Tibial nerve (tissue), 4 donors: ENCODE data around the gene CTNNA2. TPM values are rescaled to one million over a fixed set of nuclear protein-coding genes. Genes with fewer than 3 reads are reported as not detected.

Source experiments
- DNase-seq, 2 donors: peaks; one replicate each; pipeline ENCODE4 v3.0.0-alpha.2; 2019; ENCODE audit warnings: low spot score in 2 of 2
- H3K27ac ChIP-seq, 4 donors: fragments of 200-600 bp; sonication (generic) in 3 of 4; one replicate each; pipeline ENCODE4 v1.5.1; 2017 to 2019; ENCODE audit warnings: mild to moderate bottlenecking in 1 of 4
- H3K27me3 ChIP-seq, 2 donors: fragments of 200-600 bp; sonication (generic) in 1 of 2; one replicate each; pipeline versions ENCODE4 v1.5.1 to v1.6.0; 2017 to 2019
- H3K36me3 ChIP-seq, 3 donors: fragments of 200-600 bp; sonication (generic); one replicate each; pipeline ENCODE4 v1.5.1; 2018 to 2019
- H3K4me1 ChIP-seq, 4 donors: fragments of 200-600 bp; sonication (generic) in 3 of 4; one replicate each; pipeline ENCODE4 v1.5.1; 2017 to 2019
- H3K4me3 ChIP-seq, 4 donors: fragments of 200-600 bp; sonication (generic) in 3 of 4; one replicate each; pipeline ENCODE4 v1.5.1; 2017 to 2019; ENCODE audit warnings: mild to moderate bottlenecking in 1 of 4, moderate library complexity in 1 of 4
- H3K9me3 ChIP-seq, 4 donors: fragments of 200-600 bp; sonication (generic) in 3 of 4; one replicate each; pipeline ENCODE4 v1.5.1; 2017 to 2019
- CTCF ChIP-seq, 5 experiments: fragments of 200-600 bp in 3 of 5; fragments of 450-650 bp in 2 of 5; sonication (generic) in 3 of 5; IDR thresholded peaks; one replicate each; pipeline ENCODE4 v1.5.1; 2016 to 2019; ENCODE audit warnings: antibody characterized with exemption in 5 of 5, mild to moderate bottlenecking in 3 of 5, moderate library complexity in 2 of 5
- EP300 ChIP-seq, 2 donors: sonication (generic); formaldehyde crosslinking; IDR thresholded peaks; one replicate each; pipeline ENCODE4 v1.6.1; 2017; ENCODE audit warnings: antibody characterized with exemption in 2 of 2, mild to moderate bottlenecking in 1 of 2
- POLR2A ChIP-seq, 2 donors: fragments of 450-650 bp; IDR thresholded peaks; one replicate each; pipeline ENCODE4 v1.6.1; 2017; ENCODE audit warnings: antibody characterized with exemption in 2 of 2, mild to moderate bottlenecking in 2 of 2, moderate library complexity in 2 of 2
- WGBS, 2 donors: methylation state at CpG; one replicate each; pipeline ENCODE4 v1.1.5; 2018; 5-methylcytosine and 5-hydroxymethylcytosine counted together
- total RNA-seq, 4 donors: library from RNA; depleted of rRNA; stranded (reverse); fragments of >200 nt; gene quantifications; one replicate each; pipeline ENCODE4 v1.1.0, GENCODE V29; 2016

The CTNNA2 gene
- total RNA-seq, 4 donors from 2014 or later, result 0.39 to 3.3 (median 0.75) TPM

GRCh38 chr2:80117401-80117800 lies 604.5 kb downstream of the CTNNA2 start:
- TF ChIP-seq POLR2A (IDR thresholded peaks at IDR 0.05) (no peak), CTCF (IDR thresholded peaks at IDR 0.05) (no peak), EP300 (IDR thresholded peaks at IDR 0.05) (no peak)
- no peak overlapping the region for H3K27ac ChIP-seq

GRCh38 chr2:80120866-80121265 lies 608.0 kb downstream of the CTNNA2 start:
- Histone ChIP-seq H3K4me3 (no peak overlapping the region), H3K27ac (no peak overlapping the region), H3K27me3 (no peaks in the 10 kb centered on the region), H3K36me3 (no peaks in the 10 kb centered on the region), H3K9me3 (no peaks in the 10 kb centered on the region), H3K4me1 (no peaks in the 10 kb centered on the region)
- no peak for TF ChIP-seq POLR2A (IDR thresholded peaks at IDR 0.05)
- no peak for DNase-seq
- 90 to 92% methylated on average over 3 of the region's 3 CpGs for WGBS, 2 donors

More at GRCh38 chr2:80117401-80117800, 604.5 kb downstream of the CTNNA2 start:
- no peak for DNase-seq
- Histone ChIP-seq H3K4me1 (no peaks in the 10 kb centered on the region), H3K4me3 (no peak overlapping the region), H3K9me3 (no peaks in the 10 kb centered on the region), H3K36me3 (no peaks in the 10 kb centered on the region), H3K27me3 (no peaks in the 10 kb centered on the region)

GRCh38 chr2:80122675-80123074 lies 609.8 kb downstream of the CTNNA2 start:
- 84 to 93% methylated on average over 5 of the region's 5 CpGs for WGBS, 2 donors
- no peaks in the 10 kb centered on the region for H3K27me3 ChIP-seq
- no peaks in the 10 kb centered on the region for H3K36me3 ChIP-seq
- no peaks in the 10 kb centered on the region for H3K9me3 ChIP-seq
- no peak overlapping the region for H3K4me3 ChIP-seq
- no peak overlapping the region for H3K27ac ChIP-seq
- no peak for TF ChIP-seq POLR2A (IDR thresholded peaks at IDR 0.05)
- no peak for TF ChIP-seq CTCF (IDR thresholded peaks at IDR 0.05)
- TF ChIP-seq EP300 (IDR thresholded peaks at IDR 0.05), result no peak
- H3K4me1 ChIP-seq, result no peaks in the 10 kb centered on the region
- DNase-seq, result no peak

- TF ChIP-seq EP300 (IDR thresholded peaks at IDR 0.05), result no peak
- TF ChIP-seq CTCF (IDR thresholded peaks at IDR 0.05), result no peak
- no peak for TF ChIP-seq POLR2A (IDR thresholded peaks at IDR 0.05)
- H3K27ac ChIP-seq, result no peak overlapping the region
- no peaks in the 10 kb centered on the region for H3K9me3 ChIP-seq
- H3K27me3 ChIP-seq, result no peaks in the 10 kb centered on the region
- H3K4me3 ChIP-seq, result no peak overlapping the region
- WGBS, 2 donors, result 60 to 68% methylated on average over 3 of the region's 3 CpGs
- no peaks in the 10 kb centered on the region for H3K4me1 ChIP-seq
- DNase-seq, result no peak
- no peaks in the 10 kb centered on the region for H3K36me3 ChIP-seq
Observed at GRCh38 chr2:80126596-80127189, 613.8 kb downstream of the CTNNA2 start.

GRCh38 chr2:80128080-80128479 lies 615.2 kb downstream of the CTNNA2 start:
- Histone ChIP-seq H3K4me3 (no peak overlapping the region), H3K27me3 (no peaks in the 10 kb centered on the region), H3K9me3 (no peaks in the 10 kb centered on the region), H3K27ac (no peak overlapping the region), H3K4me1 (no peaks in the 10 kb centered on the region), H3K36me3 (no peaks in the 10 kb centered on the region)
- DNase-seq, result no peak
- TF ChIP-seq EP300 (IDR thresholded peaks at IDR 0.05) (no peak), POLR2A (IDR thresholded peaks at IDR 0.05) (no peak), CTCF (IDR thresholded peaks at IDR 0.05) (no peak)
- WGBS, 2 donors, result 44 to 54% methylated on average over 1 of the region's 1 CpG

GRCh38 chr2:80132281-80132680 lies 619.4 kb downstream of the CTNNA2 start:
- H3K27ac ChIP-seq, result no peak overlapping the region
- DNase-seq, result no peak
- TF ChIP-seq EP300 (IDR thresholded peaks at IDR 0.05) (no peak), POLR2A (IDR thresholded peaks at IDR 0.05) (no peak), CTCF (IDR thresholded peaks at IDR 0.05) (no peak)
- H3K4me1 ChIP-seq, result no peaks in the 10 kb centered on the region
- H3K27me3 ChIP-seq, result no peaks in the 10 kb centered on the region
- no peaks in the 10 kb centered on the region for H3K36me3 ChIP-seq
- no peak overlapping the region for H3K4me3 ChIP-seq
- peaks cover 0 to 9% (median 0%) of the 10 kb centered on the region in 4 donors for H3K9me3 ChIP-seq
- 77 to 78% methylated on average over 3 of the region's 3 CpGs for WGBS, 2 donors
